Measurements from ENCODE around the gene RCOR2.

Gene RCOR2

GRCh38 chr11:63907808-63908530 lies 9.0 kb downstream of the RCOR2 start:
- H3K4me1 ChIP-seq, result peaks cover 62 to 75% (median 73%) of the 10 kb centered on the region in 10 experiments
- no peaks in the 10 kb centered on the region for H3K27me3 ChIP-seq
- H3K36me3 ChIP-seq, result peaks cover 42 to 68% (median 47%) of the 10 kb centered on the region in 11 experiments
- H3K4me2 ChIP-seq, result peak overlapping the region; percentile 85 to 96 (median 90)
- peak overlapping the region in 8 of 10 experiments; percentile 8 to 53 (median 27); a peak in 5 of 20 replicates for H3K4me3 ChIP-seq
- peaks cover 21 to 89% (median 46%) of the 10 kb centered on the region in 11 experiments; a peak in 21 of 22 replicates for H4K20me1 ChIP-seq
- H3K27ac ChIP-seq, result peak overlapping the region in 8 of 11 experiments; percentile 5 to 70 (median 60); a peak in 15 of 22 replicates
- H3K9me3 ChIP-seq (replicated peaks in 1 of 11), result no peaks in the 10 kb centered on the region
- peak overlapping the region; percentile 4 to 70 (median 60); a peak in 18 of 22 replicates for H3K9ac ChIP-seq
- TF ChIP-seq Cebpa-rat (IDR thresholded peaks at IDR 0.05), result no peak

GRCh38 chr11:63907063-63907462 lies 9.9 kb downstream of the RCOR2 start:
- Histone ChIP-seq H3K4me1 (peaks cover 62 to 68% (median 66%) of the 10 kb centered on the region in 10 experiments), H4K20me1 (peaks cover 19 to 90% (median 45%) of the 10 kb centered on the region in 11 experiments; a peak in 21 of 22 replicates), H3K4me2 (peak overlapping the region; percentile 85 to 96 (median 90)), H3K9me3 (replicated peaks in 1 of 11) (no peaks in the 10 kb centered on the region), H3K27ac (peak overlapping the region in 4 of 11 experiments; percentile 25 to 48 (median 41); a peak in 4 of 22 replicates), H3K4me3 (no peak overlapping the region; a peak in 1 of 20 replicates), H3K36me3 (peaks cover 42 to 69% (median 51%) of the 10 kb centered on the region in 11 experiments), H3K27me3 (no peaks in the 10 kb centered on the region), H3K9ac (peak overlapping the region in 9 of 11 experiments; percentile 20 to 53 (median 35); a peak in 10 of 22 replicates)
- TF ChIP-seq Cebpa-rat (IDR thresholded peaks at IDR 0.05), result no peak

- Histone ChIP-seq H3K9me3 (replicated peaks in 1 of 11) (no peaks in the 10 kb centered on the region), H3K4me1 (peaks cover 61 to 66% (median 64%) of the 10 kb centered on the region in 10 experiments), H3K27ac (peak overlapping the region in 4 of 11 experiments; percentile 25 to 48 (median 41); a peak in 3 of 22 replicates), H3K36me3 (peaks cover 46 to 72% (median 56%) of the 10 kb centered on the region in 11 experiments), H4K20me1 (peaks cover 19 to 94% (median 47%) of the 10 kb centered on the region in 11 experiments; a peak in 21 of 22 replicates), H3K4me3 (no peak overlapping the region; a peak in 1 of 20 replicates), H3K9ac (peak overlapping the region in 6 of 11 experiments; percentile 20 to 46 (median 34); a peak in 4 of 22 replicates), H3K27me3 (no peaks in the 10 kb centered on the region), H3K4me2 (peak overlapping the region; percentile 85 to 96 (median 90))
- no peak for TF ChIP-seq Cebpa-rat (IDR thresholded peaks at IDR 0.05)
Measured at GRCh38 chr11:63906585-63906984, 10.4 kb downstream of the RCOR2 start.

GRCh38 chr11:63906087-63906486 lies 10.9 kb downstream of the RCOR2 start:
- no peak overlapping the region for H3K27ac ChIP-seq
- peak overlapping the region in 6 of 11 experiments; percentile 13 to 50 (median 37); a peak in 5 of 22 replicates for H3K9ac ChIP-seq
- H3K27me3 ChIP-seq, result no peaks in the 10 kb centered on the region
- H3K4me2 ChIP-seq, result peak overlapping the region in 5 of 11 experiments; percentile 18 to 66 (median 42); a peak in 9 of 22 replicates
- no peak for TF ChIP-seq Cebpa-rat (IDR thresholded peaks at IDR 0.05)
- H3K4me3 ChIP-seq, result no peak overlapping the region
- peaks cover 51 to 77% (median 61%) of the 10 kb centered on the region in 11 experiments for H3K36me3 ChIP-seq
- no peaks in the 10 kb centered on the region for H3K9me3 ChIP-seq (replicated peaks in 1 of 11)
- peaks cover 19 to 94% (median 45%) of the 10 kb centered on the region in 11 experiments; a peak in 21 of 22 replicates for H4K20me1 ChIP-seq
- peaks cover 56 to 61% (median 59%) of the 10 kb centered on the region in 10 experiments for H3K4me1 ChIP-seq

- Histone ChIP-seq H3K9me3 (replicated peaks in 1 of 11) (no peaks in the 10 kb centered on the region), H3K36me3 (peaks cover 60 to 86% (median 70%) of the 10 kb centered on the region in 11 experiments), H4K20me1 (peaks cover 19 to 94% (median 43%) of the 10 kb centered on the region in 11 experiments; a peak in 21 of 22 replicates), H3K27me3 (no peaks in the 10 kb centered on the region), H3K4me2 (peak overlapping the region in 5 of 11 experiments; percentile 7 to 66 (median 26); a peak in 7 of 22 replicates), H3K9ac (peak overlapping the region in 6 of 11 experiments; percentile 13 to 50 (median 18); a peak in 5 of 22 replicates), H3K4me3 (no peak overlapping the region), H3K4me1 (peaks cover 47 to 52% (median 50%) of the 10 kb centered on the region in 10 experiments), H3K27ac (no peak overlapping the region)
- TF ChIP-seq Cebpa-rat (IDR thresholded peaks at IDR 0.05), result no peak
Measured at GRCh38 chr11:63905179-63905578, 11.8 kb downstream of the RCOR2 start.

- no peak overlapping the region for H3K4me3 ChIP-seq
- no peak for TF ChIP-seq Cebpa-rat (IDR thresholded peaks at IDR 0.05)
- H3K27ac ChIP-seq, result no peak overlapping the region
- H3K36me3 ChIP-seq, result peaks cover 64 to 91% (median 74%) of the 10 kb centered on the region in 11 experiments
- H3K4me1 ChIP-seq, result peaks cover 42 to 48% (median 46%) of the 10 kb centered on the region in 10 experiments
- H3K9me3 ChIP-seq (replicated peaks in 1 of 11), result no peaks in the 10 kb centered on the region
- no peak overlapping the region for H3K4me2 ChIP-seq
- peaks cover 19 to 94% (median 42%) of the 10 kb centered on the region in 11 experiments; a peak in 21 of 22 replicates for H4K20me1 ChIP-seq
- H3K27me3 ChIP-seq, result no peaks in the 10 kb centered on the region
- no peak overlapping the region for H3K9ac ChIP-seq
Measured at GRCh38 chr11:63904743-63905142, 12.2 kb downstream of the RCOR2 start.

GRCh38 chr11:63903884-63904283 lies 13.1 kb downstream of the RCOR2 start:
- peaks cover 15 to 94% (median 41%) of the 10 kb centered on the region in 11 experiments; a peak in 21 of 22 replicates for H4K20me1 ChIP-seq
- no peak overlapping the region for H3K4me3 ChIP-seq
- TF ChIP-seq Cebpa-rat (IDR thresholded peaks at IDR 0.05), result no peak
- peak overlapping the region in 1 of 11 experiments; percentile 42; a peak in 1 of 22 replicates for H3K9ac ChIP-seq
- H3K9me3 ChIP-seq (replicated peaks in 1 of 11), result no peaks in the 10 kb centered on the region
- no peak overlapping the region for H3K4me2 ChIP-seq
- peaks cover 73 to 95% (median 80%) of the 10 kb centered on the region in 11 experiments for H3K36me3 ChIP-seq
- H3K4me1 ChIP-seq, result peaks cover 34 to 39% (median 37%) of the 10 kb centered on the region in 10 experiments
- H3K27ac ChIP-seq, result no peak overlapping the region
- no peaks in the 10 kb centered on the region for H3K27me3 ChIP-seq

- Histone ChIP-seq H3K4me1 (peaks cover 11 to 17% (median 15%) of the 10 kb centered on the region in 10 experiments), H3K27me3 (no peaks in the 10 kb centered on the region), H3K4me3 (no peak overlapping the region), H3K9me3 (replicated peaks in 1 of 11) (no peaks in the 10 kb centered on the region), H3K27ac (no peak overlapping the region), H3K36me3 (peaks cover 93 to 96% (median 95%) of the 10 kb centered on the region in 11 experiments), H4K20me1 (peaks cover 8 to 94% (median 42%) of the 10 kb centered on the region in 11 experiments; a peak in 14 of 22 replicates), H3K9ac (no peak overlapping the region), H3K4me2 (no peak overlapping the region)
- no peak for TF ChIP-seq Cebpa-rat (IDR thresholded peaks at IDR 0.05)
Measured at GRCh38 chr11:63901660-63902059, 15.3 kb downstream of the RCOR2 start.

All from BLaER1 treated with 17β-estradiol and CSF1 and Interleukin-3, amounts not matched to agents 10 nM and 100 nM (cell line).